ENCODE data around the gene ZNF569.
"Not testable (repeated sequence)": the region's sequence is repeated elsewhere in the genome, so short reads cannot be mapped to it uniquely, and the experiment has no call there.

The ZNF569 gene

GRCh38 chr19:37401078-37401477, 66.2 kb downstream of the ZNF569 start:
- no peak for DNase-seq (ENCODE audit: low read depth, low spot score)

- DNase-seq (ENCODE audit: low read depth, low spot score): not testable (repeated sequence)
Measured at GRCh38 chr19:37391399-37391798, 75.8 kb downstream of the ZNF569 start.

GRCh38 chr19:37389234-37389633, 78.0 kb downstream of the ZNF569 start:
- no peak for DNase-seq (ENCODE audit: low read depth, low spot score)

- peak; percentile 90 for DNase-seq (ENCODE audit: low read depth, low spot score)
Measured at GRCh38 chr19:37370880-37371661, 96.2 kb downstream of the ZNF569 start, which contains the start of gene ZNF527. TSS of gene ZNF527 (plus strand) at chr19:37371099. CDS start at chr19:37374199, 3,100 bp downstream.

GRCh38 chr19:37370386-37370879, 96.8 kb downstream of the ZNF569 start:
- not testable (repeated sequence) for DNase-seq (ENCODE audit: low read depth, low spot score)

GRCh38 chr19:37362733-37363132, 104.5 kb downstream of the ZNF569 start:
- DNase-seq (ENCODE audit: low read depth, low spot score): no peak

GRCh38 chr19:37361994-37362393, 105.2 kb downstream of the ZNF569 start:
- no peak for DNase-seq (ENCODE audit: low read depth, low spot score)
